NCI-H187 treated with DMSO at 0.1 percent for 48 hours (cell line): ENCODE data around the gene LIPC.

ENCODE experiments used
- DNase-seq: peaks from one replicate; lab custom pipeline; 2025; lab: John Stamatoyannopoulos, UW

LIPC gene

GRCh38 chr15:58554758-58555157 is 123.0 kb downstream of the LIPC start:
- DNase-seq, result no peak

GRCh38 chr15:58555162-58556027 is 123.6 kb downstream of the LIPC start:
- no peak for DNase-seq

DNA sequence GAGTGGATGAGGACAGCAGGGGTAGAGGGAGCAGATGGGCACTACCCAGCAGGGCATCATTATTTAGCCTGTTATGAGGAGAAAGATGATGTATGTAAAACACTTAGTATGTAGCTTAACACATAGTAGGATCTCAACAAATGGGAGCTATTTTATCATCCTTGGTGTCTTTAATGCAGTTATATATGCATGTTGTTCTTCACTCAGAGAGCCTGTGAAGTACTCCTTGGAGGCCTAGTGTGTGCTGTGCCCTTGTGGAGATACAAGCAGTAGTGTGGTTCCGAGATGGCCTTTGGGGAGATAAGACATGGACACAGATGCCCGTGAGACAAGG is 124.2 kb downstream of the LIPC start:
- no peak for DNase-seq

DNA sequence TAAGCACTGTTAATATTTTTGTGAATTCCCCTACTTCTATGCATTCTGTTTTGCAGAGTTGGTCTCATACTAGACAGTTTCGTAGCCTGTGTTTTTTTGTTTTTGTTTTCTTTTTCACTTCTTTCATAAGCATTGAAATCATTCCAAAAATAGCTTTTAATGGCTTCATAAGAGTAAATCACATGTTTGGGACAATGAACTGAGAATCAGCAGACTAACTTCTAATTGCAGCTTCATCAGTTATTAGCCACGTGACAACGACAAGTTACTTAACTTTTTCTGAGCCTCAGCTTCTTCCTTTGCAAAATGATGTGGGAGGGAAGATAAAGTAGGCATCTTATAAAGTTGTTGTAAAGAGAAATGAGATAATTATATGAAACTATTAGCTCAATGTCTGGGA is 124.8 kb downstream of the LIPC start:
- DNase-seq, result no peak

DNA sequence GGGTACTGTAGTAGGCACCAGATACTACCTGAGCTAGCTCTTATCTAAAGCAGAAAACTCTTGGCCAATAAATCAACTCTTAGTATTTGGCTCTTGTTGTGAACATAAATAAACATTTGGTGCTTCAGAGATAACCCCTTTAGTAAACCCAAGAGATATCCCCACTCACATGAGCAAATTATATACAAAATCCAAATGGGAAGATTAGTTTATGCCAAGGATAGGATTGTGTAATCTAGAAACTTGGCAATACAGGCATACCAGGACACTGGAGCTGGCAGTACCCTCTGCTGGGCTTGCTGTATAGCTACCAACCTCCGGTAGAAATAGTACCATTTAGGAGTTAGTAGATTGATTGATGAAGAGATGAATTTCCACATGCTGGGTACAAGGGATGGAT is 127.0 kb downstream of the LIPC start:
- DNase-seq, result no peak

GRCh38 chr15:58559904-58560588 is 128.3 kb downstream of the LIPC start:
- DNase-seq, result no peak

- no peak for DNase-seq
These were observed 129.5 kb downstream of the LIPC start for GRCh38 chr15:58561321-58561720.

DNA sequence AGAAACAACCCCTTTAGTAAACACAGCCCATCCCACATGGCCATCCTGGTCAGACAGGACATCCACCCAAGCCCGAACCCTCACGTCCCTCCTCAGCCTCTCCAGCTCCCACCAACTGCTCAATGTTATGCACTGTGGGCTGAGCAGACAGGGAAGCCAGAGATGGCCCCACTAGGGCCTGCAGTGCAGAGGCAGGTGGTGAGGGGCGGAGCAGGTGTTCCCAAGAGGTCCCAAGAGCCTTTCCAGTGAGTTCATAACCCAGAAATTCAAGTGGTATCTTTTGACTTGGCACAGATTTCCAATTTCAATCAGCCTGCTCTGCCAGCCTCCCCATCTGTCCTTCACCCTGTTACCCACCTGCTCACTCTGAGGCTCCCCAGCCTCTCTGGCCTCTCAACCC is 130.3 kb downstream of the LIPC start:
- peak; percentile 4 for DNase-seq

- no peak for DNase-seq
These were observed 133.2 kb downstream of the LIPC start for GRCh38 chr15:58564981-58565380.

GRCh38 chr15:58565619-58566018 is 133.8 kb downstream of the LIPC start:
- DNase-seq, result no peak

DNA sequence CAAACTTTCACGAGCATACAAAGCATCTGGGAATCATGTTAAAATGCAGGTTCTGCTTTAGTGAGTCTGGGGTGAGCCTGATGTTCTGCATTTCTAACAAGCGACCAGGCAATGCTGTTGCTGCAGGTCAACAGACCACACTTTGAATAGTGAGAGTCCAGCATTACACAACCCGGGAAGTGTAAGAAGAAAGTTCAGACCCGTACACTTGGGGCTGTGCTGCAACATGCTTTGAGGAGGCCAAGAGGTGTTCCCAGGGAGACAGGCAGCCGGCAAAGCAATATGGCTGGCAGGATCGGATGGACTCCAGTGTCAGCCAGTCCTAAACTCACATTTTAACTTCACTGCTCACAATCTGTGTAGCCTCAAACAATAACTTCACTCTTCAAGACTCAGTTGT is 134.2 kb downstream of the LIPC start:
- DNase-seq, result no peak

DNA sequence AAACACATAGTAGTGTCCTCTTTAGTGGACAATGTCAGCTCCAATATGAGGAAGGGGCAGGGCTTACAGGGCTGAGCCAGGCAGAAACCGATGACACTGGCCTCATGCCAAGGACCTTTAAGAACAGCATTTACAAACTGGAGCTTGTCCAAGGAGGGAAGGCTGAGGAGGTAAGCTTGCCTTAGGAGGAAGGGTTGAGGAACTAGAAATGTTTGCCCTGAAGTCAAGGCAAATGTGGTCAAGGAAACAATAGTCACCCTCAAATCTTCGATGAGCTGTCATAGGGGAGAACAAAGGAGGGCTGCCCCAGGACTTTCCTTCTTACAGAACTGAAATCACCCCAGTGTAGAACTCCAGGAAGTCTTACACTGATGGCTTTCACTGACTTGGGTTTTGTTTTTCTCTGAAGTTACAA is 136.4 kb downstream of the LIPC start:
- no peak for DNase-seq

DNA sequence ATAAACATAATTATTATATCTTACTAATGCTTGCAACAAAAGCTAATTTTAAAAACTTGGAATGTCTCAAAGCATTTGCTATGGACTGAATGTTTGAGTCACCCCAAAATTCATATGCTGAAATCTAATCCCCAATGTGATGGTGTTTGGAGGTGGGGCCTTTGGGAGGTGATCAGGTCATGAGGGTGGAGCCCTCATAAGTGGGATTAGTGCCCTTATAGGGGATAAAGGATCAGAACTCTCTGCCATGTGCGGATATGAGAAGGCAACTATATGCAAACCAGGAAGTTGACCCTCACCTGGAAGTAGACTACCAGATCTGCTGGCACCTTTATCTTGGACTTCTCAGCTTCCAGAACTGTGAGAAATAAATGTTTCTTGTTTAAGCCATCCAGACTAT is 137.7 kb downstream of the LIPC start:
- no peak for DNase-seq

- DNase-seq, result no peak
These were observed 139.7 kb downstream of the LIPC start for GRCh38 chr15:58571491-58571890.

- no peak for DNase-seq
These were observed 140.7 kb downstream of the LIPC start for GRCh38 chr15:58572521-58572920.

DNA sequence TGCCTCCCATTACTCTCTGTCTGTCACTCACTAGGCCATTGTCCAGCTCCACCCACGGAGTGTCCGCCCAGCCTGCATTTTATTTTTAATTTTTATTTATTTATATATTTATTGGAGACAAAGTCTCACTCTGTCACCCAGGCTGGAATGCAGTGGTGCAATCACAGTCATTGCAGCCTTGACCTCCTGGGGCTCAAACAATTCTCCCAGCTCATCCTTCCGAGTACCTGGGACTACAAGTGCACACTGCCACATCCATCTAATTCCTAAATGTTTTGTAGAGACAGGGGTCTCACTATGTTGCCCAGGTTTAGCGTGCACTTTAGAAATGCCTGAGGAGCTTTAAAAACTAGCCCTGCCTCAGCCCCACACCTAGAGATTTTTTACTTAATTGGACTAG is 141.5 kb downstream of the LIPC start:
- DNase-seq, result no peak

GRCh38 chr15:58574631-58575030 is 142.8 kb downstream of the LIPC start:
- DNase-seq, result no peak

GRCh38 chr15:58575045-58575786 is 143.4 kb downstream of the LIPC start:
- no peak for DNase-seq

GRCh38 chr15:58576657-58577056 is 144.9 kb downstream of the LIPC start:
- DNase-seq, result no peak

DNA sequence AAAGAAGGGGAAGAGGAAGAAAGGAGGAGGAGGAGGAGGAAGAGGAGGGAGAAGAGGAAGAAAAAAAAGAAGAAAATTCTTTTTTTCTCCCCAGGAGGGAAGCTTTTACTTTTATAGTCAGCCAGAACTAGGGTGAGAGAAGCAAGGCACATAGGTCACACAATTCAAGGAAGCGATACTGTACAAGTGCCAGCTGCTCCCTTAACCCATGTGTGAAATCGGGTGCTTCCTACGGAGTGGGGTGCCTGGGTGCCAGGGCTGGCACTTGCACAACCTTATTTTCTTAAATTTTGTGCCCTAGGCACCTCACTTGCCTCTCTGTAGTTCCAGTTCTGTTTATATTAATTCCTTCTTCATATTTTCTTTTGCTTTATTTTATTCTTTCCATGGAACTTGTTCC is 150.4 kb downstream of the LIPC start:
- DNase-seq, result no peak

DNA sequence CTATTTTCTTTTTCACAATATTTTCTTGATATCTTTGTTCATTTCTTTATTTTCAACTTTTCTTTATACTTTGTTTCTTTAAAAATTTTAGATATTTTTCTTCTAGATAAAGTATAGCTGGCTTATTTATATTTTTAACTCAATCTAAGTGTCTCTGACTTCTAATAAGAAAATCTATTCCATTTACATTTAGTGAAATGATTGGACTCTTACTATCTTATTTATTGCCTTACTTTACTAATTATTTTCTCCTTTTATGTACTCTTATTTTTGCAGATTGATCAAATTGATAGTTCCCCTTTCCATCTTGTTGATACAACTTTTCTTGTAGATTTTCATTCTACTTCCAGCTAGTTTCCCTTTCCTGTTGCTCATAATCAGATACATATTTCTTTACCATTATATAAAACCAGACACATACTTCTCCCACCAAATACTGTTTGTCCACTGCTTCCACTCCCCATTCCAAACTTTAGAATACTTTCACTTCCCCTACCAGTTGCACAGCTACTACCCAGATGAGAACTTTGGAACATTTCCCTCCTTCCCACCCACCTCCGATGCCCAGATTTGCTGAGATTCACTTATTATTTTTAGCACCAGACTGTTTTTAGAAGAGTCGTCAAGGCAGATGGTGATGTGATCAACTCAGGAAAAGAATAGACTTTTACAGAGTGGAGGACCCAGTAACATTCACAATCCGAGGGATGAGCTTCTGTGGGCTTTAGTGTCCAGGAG is 151.5 kb downstream of the LIPC start:
- no peak for DNase-seq

DNA sequence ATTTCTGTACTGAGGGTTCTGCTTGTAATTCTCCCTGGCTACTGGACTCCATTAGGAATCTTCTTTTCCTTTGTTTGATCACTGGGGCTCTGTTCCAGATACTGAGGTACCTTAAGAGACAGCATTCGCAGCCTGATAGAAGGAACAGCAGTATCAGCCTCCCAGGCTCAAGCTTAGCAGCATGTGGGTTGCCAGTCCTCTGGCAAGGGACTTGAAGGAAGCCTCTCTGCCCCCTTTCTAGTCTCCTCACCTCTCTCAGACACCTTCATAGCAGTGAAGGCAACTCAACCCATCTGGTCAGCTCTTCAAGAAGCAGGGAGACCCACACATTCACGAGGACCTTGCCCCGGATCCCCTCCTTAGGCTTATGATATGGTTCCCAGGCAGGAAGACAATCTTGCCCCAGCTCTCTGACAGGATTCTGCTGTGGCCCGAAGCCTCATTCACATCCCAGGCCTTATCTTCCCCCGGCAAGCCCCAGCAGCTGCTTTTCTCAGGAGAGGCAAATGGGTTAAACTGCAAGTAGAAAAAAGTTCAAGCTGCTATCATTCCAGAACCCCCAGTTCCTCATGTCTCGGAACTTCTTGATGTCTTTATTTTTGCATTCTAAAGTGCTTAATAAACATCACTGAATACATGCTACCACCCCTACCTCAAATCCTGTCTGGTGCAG is 153.1 kb downstream of the LIPC start:
- no peak for DNase-seq
